Retinal pigment epithelial cell (primary cell): ENCODE data around the gene GPRIN3.

Experiments used
- DNase-seq: peaks from one replicate; pipeline ENCODE4 v3.0.0-alpha.2; 2010; ENCODE audit warnings: low read depth
- H3K4me3 ChIP-seq: 2 replicates; pipeline ENCODE4 v1.5.1; 2011; ENCODE audit warnings: mild to moderate bottlenecking, low read length, control low read depth, moderate library complexity
- TF ChIP-seq, protein P1 (sequence below): conservative IDR thresholded peaks from 2 replicates; pipeline ENCODE4 v1.5.1; 2011; ENCODE audit warnings: low read depth, low read length, control low read depth, inconsistent platforms

Gene GPRIN3

DNA sequence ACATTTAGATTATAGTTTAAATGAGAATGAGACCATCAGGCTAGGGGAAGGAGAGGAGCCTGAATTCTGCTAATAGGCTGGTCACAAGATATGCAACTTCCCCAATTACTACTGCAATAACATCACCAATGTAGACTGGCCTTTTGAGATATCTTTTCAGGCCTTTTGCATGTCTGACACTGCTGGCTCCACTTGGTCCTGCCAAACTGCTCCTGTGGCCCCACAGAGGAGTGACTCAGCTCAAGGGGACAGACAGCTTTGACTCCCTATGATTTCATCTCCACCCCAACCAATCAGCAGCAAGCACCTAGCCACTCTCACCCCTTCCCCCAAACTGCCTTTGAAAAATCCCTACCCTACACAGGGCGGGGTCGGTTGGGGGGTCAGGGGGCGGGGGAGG lies 22.8 kb downstream of the GPRIN3 start:
- no peak overlapping the region for H3K4me3 ChIP-seq
- DNase-seq: no peak
- TF ChIP-seq, protein P1, sequence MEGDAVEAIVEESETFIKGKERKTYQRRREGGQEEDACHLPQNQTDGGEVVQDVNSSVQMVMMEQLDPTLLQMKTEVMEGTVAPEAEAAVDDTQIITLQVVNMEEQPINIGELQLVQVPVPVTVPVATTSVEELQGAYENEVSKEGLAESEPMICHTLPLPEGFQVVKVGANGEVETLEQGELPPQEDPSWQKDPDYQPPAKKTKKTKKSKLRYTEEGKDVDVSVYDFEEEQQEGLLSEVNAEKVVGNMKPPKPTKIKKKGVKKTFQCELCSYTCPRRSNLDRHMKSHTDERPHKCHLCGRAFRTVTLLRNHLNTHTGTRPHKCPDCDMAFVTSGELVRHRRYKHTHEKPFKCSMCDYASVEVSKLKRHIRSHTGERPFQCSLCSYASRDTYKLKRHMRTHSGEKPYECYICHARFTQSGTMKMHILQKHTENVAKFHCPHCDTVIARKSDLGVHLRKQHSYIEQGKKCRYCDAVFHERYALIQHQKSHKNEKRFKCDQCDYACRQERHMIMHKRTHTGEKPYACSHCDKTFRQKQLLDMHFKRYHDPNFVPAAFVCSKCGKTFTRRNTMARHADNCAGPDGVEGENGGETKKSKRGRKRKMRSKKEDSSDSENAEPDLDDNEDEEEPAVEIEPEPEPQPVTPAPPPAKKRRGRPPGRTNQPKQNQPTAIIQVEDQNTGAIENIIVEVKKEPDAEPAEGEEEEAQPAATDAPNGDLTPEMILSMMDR: no peak

DNA sequence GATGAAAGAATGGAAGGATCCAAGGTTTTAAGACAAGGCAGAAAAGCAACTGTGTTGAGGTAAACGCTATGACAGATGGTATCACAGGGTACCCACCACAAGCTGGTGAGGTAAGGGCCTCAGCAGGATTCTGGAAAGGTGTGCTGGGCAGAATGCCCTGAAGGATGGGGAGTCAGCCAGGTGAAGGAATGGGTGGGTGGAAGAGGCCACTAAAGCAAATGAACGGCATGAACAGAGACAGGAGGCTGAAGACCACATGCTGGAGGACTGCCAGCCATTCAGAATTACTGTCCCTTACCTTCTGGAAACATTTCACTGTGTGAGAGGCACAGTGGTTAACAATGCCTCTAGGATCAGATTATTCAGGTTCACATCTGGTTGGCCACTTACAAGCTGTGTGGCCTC lies 23.6 kb downstream of the GPRIN3 start:
- H3K4me3 ChIP-seq: no peak overlapping the region
- TF ChIP-seq, protein P1: no peak
- DNase-seq: no peak

DNA sequence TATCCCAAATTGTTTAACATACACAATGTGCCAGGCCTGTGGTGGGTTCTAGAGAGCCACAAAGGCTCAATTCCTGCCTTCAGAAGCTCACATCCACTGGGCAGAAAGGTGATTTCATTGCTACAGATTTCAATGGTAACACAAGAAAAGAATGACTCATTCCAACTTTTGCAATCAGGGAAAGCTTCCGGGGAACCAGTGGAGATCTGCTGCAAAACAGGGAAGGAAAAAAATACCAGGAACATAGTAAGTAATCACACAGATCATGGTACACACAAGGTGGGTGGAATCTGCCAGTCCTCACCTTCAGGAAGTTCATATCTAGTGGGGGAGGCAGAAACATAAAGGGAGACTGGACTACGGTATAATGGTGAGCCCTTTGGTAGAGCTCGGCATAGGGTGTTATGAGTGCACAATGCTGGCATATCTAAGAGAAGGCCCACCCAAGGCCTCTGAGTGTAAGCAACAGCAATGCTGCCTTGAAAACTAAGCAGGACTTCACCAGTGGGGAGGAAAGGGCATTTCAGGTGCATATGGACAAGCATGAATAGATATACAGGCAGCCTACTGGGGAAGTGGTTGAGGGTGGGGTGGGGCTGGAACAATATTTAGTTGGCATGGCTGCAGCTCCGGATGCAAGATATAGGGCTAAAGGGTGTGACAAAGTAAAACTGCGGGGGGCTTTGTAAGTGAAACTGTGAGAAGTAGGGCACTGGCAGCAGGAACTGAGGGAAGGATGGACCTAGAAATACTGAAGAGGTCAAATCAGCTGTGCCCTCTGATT lies 24.2 kb downstream of the GPRIN3 start:
- H3K4me3 ChIP-seq: no peak overlapping the region
- TF ChIP-seq, protein P1: no peak
- DNase-seq: no peak

DNA sequence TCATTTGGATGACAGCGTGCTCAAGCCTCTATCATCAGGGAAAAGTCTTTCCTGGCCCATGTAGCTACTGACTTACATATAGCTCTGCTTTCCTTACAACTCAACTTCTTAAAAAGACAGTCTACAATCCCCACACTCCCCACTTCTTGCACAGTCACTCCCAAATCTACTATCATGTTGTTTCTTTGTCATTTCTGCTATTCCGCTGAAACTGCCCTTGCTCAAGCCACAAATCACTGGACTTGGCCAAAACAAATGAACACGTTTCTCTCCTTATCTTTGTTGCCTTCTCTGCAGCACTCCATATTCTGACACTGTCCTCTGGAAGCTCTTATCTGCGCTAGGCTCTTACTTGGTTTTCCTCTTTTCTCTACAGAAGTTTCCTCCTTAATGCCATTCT lies 28.2 kb downstream of the GPRIN3 start:
- TF ChIP-seq, protein P1: no peak
- no peak for DNase-seq
- no peak overlapping the region for H3K4me3 ChIP-seq

DNA sequence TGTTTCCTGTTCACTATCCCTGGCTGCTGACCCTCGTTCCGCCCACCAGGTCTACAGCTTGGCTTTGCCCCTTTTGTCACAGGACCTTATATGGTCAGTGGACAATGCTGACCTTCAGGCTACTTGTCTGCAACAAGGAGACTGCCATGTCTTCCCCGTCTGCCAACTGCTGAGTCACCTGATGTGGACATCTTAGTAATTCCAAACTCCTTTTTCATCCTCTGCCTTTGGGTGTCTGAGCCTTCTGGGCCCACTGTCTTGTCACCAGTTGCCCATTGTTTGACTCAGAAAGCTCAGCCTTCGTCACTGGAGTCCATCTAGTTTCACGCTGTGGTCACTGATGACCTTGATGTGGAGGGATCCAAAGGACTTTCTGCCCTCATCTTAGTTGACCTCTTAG lies 30.2 kb downstream of the GPRIN3 start:
- TF ChIP-seq, protein P1: no peak
- no peak for DNase-seq

DNA sequence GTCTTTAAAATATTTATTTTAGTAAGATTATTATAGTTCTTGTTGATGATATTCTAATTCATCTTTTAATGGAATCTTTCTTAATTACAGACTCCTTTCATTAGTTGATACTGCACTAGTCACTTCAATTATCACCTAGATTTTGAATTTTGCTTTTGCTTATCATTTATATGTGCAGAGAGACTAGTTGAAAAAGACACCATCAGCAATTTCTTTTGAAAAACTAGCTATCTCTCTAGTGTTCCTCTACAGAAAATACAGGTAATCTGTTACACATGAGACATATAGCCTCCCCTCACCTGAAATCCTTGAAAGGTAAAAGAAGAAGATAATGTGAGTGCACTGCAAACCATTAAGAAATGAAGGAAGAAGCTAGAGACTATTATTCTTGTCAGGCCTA lies 31.3 kb downstream of the GPRIN3 start:
- TF ChIP-seq, protein P1: no peak
- DNase-seq: no peak
- H3K4me3 ChIP-seq: no peak overlapping the region

More for the DNA sequence above, 30.2 kb downstream of the GPRIN3 start:
- no peak overlapping the region for H3K4me3 ChIP-seq

DNA sequence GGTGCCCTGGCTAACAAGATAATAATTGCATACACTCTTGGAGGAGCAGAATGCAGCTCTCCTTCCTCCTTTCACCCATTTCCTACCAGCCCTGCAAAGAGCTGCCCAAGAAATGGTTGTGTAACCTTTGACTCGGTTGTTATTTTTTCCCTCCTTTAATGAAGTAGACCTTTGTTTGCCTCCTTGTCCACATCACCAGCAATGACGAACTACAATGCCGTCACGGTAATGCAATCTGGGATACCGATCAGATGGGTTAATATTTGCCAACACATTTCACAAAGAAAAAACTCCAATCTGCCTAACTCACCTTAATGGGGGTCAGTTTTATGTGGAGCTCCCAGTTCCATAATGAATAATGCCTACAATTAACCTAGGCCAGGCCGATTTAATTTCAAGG lies 32.0 kb downstream of the GPRIN3 start:
- TF ChIP-seq, protein P1: no peak
- DNase-seq: no peak
- H3K4me3 ChIP-seq: no peak overlapping the region
